GM21515 (cell line): ENCODE results near the gene ADARB1.

Experiments
- ATAC-seq: cut with Tn5 transposase; IDR thresholded peaks from one replicate; pipeline ENCODE4 v1.9.1; 2021; ENCODE audit not compliant: unreplicated experiment

Gene ADARB1

DNA sequence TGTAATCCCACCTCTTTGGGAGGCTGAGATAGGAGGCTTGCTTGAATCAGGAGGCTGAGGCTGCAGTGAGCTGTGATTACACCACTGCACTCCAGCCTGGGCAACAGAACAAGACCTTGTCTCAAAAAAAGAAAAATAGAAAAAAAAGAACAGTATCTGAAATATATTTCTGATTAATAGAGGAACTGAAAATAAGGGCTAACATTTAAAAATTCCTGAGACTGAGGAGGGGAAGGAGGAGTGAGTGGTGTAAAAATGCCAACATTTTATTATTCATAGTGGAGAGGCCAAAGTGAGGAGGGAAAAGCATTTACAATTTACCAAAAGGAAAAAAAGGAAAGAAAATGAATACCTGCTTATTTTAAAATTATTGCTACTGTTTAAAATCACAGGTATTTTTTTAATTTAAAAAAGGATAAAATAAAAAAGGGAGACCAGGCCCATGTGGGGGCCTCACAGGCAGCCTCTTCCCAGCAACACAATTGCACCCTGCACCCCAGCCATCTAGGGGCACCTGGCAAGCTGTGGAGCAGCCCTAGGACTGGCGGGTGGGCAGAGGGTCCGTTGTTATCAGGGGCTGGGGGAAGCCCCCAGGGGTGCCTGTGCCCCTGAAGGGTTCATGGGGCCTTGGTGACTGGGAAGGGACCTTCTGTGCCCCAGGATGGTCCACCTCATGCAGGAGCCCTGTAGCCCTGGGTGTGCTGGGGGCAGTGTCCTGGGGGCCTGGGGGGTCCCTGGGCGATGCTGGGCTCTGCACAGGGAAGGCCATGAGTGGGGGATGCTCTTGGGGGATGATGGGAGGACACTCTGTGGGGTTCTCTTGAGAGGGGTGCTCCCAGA lies 34.8 kb upstream of the ADARB1 start:
- ATAC-seq, result no peak

DNA sequence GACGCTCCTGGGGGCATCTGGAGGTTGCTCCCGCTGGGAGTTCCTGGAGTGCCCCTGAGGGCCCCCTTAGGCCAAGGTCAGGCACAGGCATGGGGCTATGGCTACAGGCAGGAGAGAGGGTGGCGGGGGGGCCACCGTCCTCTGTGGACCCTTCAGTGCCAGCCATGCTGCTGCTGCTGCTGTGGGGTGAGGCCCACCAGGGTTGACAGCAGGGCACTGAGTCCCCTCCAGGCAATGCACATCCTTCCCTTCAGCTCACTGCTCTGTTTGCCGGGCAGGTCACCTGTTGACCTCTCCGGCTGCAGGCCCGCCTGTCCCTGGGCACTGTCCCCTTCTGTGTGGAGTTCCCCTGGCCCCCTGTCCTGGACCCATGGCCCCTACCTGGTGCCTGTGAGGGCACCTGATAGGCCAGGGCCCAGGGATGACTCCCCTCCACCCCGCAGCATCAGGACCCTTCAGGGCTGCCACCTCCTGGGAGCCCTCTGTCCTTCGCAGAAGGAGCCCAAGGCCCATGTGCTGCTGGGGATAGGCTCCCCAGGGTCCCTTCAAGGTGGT lies 34.1 kb upstream of the ADARB1 start:
- ATAC-seq, result no peak

DNA sequence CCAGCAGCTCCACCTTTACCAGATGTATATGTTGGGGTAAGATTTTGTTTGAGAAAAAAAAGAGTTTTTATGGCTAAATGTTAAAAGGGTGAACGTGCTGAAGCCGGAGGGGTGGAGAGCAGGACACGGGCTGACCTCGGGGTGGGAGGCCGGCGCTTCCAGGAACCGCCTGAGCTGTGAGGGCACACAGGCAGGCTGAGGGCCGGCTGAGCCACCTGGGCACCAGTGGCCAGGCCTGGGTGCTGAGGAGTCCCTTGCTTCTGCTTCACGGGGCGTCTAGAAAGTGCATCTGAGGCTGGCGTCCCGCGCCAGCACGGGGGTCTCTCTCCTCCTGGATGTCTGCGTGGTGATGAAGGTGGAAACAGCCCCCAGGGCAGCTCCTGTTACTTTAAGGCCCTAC lies 33.6 kb upstream of the ADARB1 start:
- ATAC-seq, result no peak

DNA sequence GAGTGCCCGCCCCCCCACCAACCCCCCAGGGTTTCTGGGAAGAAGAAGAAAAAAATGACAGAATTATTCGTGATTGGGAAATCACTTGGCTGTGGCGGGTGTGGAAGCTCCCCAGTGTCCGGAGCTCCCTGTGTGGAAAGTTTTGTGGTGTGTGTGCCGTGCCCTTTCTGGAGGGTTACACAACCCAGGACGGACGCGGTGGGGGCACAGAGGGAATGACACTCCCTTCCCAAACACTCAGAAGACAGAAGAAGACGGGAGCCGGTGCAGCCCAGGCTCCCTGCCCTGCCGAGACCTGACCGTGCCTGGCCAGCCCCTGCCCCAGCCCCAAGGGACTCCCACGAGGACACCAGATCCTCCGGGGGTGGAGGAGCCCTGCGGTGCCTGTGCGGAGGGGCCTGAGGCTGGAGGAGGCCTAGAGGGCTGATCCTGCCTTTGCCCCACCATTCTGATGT lies 33.0 kb upstream of the ADARB1 start:
- no peak for ATAC-seq

DNA sequence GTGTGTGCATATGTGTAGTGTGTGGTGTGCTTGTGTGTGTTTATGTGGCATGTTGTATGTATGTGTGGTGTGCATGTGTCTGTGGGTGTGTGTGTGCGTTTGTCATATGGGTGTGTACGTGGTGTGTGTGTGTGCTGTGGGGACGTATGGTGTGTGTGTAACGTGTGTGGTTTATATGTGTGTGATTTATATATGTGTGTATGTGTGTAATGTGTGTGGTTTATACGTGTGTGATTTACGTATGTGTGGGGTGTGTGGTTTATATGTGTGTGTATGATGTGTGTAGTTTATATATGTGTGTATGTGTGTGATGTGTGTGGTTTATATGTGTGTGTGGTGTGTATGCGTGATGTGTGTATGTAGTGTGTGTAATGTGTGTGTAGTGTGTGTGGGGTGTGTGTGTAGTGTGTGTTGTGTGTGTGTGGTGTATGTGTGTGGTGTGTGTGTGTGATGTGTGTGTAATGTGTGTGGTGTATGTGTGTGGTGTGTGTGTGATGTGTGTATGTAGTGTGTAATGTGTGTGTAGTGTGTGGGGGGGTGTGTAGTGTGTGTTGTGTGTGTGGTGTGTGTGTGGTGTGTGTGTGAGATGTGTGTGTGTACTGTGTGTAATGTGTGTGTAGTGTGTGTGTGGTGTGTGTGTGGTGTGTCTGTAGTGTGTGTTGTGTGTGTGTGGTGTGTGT lies 32.3 kb upstream of the ADARB1 start:
- no peak for ATAC-seq

DNA sequence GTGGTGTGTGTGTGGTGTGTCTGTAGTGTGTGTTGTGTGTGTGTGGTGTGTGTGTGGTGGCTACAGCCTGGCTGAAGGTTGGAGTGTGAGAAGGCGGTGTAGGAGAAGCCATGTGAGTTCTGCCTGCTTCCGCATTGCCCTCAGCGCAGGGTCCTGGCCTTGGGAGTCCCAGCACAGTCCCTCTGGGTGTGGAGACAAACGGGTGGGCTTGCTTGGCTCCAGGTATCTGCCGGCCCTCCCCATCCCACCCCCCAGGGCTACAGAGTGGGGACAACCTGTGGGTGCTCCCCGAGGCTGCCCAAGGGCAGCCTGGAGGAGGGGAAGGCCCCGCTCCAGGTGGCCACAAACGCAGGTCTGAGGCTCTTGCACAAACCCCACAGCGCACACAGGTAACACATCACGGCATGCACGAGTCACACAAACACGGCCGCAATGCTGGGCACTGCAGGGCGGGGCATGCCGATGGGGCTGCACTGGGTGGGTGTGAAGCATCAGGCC lies 31.7 kb upstream of the ADARB1 start:
- no peak for ATAC-seq

DNA sequence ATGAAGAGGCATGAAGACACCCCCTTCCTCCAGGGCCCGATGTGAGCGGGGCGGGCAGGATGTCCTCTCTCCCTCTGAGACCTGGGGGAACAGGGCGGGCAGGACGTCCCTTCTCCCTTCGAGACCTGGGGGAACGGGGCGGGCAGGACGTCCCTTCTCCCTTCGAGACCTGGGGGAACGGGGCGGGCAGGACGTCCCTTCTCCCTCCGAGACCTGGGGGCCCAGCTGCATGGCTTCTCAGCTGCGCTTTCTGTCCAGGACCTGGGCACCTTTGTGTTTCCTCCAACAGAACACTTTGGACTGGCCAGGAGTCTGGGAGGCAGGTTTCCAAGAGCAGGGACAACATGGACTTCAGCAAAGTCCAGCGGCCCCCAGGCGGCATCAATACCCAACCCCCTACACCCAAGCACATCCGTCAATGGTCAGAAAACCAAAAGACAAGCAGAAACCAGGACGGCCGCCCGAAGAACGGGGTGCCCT lies 30.8 kb upstream of the ADARB1 start:
- no peak for ATAC-seq

DNA sequence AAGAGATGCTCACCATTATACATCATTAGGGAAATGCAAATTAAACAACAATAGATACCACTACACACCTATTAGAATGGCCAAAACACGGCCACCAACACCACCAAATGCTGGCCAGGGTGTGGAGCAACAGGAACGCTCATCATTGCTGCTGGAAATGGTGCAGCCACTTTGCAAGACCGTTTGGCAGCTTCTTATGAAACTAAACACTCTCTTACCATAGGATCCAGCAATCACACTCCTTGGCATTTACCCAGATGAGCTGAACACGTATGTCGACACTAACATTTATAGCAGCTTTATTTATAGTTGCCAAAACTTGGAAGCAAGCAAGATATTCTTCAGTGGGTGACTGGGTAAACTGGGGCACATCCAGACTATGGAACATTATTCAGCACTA lies 28.9 kb upstream of the ADARB1 start:
- no peak for ATAC-seq

DNA sequence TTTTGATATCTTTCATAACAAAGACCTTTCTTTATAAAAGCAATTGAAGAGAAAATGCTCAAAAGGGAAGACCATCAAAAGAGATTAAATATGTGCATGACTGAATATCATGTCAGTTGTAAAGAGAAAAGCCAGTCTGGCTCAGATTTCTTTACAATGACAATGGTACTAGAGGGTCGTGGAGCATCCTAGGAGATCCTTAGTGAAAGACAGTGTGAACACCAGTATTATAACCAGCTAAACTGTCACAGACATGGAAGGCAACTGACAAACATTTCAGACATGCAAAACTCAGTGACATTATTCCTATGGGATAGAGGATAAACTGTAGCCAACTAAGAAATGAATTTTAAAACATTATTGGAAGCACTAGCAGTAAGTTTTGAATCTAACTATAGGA lies 27.1 kb upstream of the ADARB1 start:
- ATAC-seq, result no peak

DNA sequence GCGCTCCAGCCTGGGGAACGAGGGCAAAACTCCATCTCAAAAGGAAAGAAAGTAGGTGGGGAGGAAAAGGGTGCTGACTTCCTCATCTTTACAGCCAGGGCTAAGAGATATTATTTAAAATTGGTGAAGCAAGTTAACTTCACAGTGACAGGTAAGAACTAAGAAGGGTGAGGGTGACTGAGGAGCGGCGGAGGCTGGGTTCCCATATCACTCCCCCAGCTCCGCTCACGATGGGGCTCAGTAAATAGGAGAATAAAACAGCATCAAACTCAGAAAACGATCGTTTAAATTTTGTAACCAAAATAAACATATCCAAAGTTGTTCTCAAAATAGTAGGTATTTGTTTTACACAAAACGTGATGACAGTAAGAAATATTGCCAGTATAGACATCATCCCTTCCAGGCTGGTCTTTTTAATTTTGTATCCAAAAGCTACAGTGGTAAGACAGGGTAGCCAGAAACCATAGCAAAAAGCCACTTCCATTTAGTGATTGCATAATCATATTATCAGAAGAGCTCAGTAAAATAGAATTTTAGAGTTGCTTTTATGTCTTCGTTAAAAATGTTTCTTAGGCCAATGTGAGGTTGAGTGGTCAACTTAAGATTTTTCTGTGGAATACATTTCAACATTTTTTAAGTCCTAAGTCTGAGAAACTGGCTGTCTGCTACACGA lies 26.2 kb upstream of the ADARB1 start:
- no peak for ATAC-seq

DNA sequence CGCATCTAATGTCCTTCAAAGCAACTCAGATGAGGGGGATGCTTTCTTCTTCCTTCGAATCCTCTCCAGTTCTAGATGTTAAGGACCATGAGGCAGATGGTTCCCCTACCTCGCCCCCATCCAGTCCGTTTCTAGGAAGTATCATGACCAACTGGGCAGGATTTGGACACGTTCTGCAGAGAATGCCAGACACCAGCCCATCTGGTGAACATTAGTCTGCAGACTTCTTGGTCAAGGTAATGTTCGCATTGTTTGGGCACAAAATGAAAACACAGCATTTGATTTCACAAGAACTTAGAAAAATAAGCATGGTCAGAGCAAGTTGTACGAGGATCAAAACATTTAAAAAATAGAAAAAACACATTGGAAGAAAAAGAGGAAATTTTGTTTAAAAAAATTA lies 25.4 kb upstream of the ADARB1 start:
- no peak for ATAC-seq

DNA sequence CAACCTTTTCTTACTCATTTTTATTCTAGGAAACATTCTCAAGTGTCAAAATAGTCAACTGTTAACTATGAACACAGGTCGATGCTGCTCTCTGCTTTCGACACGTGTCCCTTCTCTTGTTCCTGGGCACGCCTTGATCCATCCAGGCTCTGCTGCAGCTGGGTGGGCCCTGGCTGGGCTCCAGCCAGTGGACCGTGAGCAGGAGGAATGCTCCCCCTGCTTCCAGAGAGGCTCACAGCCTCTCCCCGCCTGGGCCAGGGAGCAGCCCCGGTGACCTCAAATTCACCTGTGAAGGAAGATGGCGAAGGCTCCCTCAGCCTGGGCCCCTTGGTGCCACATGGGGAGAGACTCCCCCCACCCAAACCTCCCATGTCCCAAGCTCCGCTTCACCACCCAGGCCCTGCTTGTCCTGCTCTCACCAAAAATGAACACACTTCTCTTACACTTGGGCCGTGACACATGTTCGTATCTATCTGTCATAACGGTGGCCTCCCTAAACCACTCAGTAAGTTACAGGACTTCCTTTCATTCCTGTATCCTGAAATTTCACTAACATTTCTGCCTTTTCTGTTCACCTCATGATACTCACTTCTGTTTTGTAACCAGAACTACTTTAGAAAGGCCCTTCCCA lies 24.6 kb upstream of the ADARB1 start:
- no peak for ATAC-seq

DNA sequence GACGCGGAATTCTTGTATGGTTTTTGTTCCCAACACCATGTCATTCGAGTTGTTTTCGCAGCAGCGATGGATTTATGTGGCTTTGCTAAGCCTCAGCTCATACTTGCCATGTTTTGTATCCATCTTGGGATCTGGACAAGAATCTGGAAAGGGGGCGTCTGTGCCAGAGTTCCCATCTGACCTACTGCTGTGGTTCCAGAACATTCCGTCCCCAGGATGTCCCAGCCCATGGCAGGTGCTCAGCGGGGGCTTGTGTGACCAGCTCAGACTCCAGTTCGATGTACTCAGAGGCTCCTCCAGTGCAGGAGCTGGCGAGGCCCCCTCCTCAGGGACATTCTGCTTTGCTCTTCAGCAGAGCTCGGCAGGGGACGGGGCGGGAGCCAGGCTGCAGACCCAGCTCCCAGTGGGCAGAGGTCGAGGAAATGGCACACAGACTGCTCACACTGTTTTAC lies 24.0 kb upstream of the ADARB1 start:
- no peak for ATAC-seq

DNA sequence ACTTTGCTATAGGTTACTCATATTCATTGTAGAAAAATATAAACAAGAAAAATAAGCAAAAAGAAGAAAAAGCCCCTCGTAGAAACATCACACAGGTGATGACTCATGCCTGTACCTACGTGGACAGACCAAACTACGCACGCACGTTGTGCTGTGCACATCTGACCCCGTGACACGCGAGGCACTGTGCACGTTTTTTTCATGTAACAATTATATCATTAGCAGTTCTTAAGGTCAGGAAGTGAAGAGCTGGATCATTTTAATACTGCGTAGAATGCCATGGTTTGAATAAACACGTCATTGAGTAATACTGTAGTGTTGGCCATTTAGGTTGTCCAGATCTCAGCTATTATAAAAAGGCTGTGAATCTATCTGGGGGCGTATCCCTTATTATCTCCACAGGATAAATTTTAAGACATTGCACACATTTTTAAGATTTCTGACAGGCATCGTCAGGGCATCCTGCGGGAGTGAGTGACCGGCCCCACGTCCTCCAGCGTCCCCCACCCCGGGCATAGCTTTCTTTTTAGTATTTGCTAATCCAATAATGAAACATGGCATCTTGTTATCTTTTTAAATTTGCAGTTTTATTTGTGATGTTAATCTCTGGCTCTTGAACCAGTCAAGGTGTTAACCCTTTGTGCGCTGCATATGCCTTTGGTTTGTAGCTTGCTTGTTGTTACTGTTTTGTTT lies 23.4 kb upstream of the ADARB1 start:
- no peak for ATAC-seq

DNA sequence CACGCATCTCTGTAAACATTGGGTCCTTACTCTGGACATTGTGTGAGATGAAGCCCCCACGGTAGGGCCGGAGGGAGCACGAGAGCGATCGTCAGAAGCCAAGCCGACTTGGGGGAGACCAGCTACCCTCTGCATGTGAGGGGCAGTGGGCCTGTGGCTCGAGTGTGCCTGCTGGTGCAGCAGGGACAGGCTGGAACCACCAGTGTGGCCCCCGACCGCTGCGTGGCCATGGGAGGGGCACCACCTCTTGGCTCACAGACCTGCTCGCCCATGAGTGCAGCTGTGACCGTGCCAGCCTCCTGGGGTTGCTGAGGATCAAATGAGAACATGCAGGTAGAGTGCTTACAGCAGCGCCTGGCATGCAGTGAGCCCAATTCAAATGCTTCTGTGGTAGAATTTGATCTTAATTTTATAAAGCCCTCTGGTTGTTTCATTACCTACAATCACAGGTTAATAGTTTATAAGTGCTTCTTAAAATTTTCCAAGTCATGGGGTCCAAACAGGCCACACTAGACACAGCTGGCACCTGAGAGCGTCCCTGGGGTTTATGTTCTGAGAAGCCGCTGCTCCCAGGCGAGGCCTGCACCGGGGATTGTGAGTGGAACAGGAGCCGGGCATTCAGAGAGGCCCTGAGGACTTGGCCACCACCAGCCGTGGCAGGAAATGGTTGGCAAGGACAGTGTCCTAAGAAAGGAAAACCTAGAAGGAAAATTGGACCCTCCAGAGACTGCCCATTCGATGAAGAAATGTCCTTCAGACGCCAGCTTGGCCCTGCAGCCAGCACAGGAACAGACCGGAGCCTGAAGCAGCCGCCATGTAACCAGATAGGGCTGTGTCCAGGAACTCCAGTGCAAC lies 22.6 kb upstream of the ADARB1 start:
- ATAC-seq, result no peak

DNA sequence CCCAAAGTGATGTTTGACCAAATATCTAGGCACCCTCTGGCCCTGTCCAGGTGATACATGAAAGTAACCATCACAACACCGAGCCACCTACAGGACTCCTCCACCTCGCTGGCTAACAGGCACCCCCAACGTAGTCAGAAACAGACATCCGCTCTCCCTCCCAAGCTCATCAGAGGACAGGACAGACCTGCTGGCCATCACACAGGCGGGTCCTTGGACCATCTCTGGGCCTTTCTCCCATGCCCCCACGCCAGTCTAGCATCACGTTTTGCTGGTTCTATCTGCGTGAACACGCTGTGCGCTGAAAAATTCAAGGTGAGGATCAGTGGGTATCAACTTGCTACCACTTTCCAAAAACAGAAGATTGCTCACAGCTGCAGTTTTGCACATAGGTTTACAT lies 21.4 kb upstream of the ADARB1 start:
- ATAC-seq, result no peak

DNA sequence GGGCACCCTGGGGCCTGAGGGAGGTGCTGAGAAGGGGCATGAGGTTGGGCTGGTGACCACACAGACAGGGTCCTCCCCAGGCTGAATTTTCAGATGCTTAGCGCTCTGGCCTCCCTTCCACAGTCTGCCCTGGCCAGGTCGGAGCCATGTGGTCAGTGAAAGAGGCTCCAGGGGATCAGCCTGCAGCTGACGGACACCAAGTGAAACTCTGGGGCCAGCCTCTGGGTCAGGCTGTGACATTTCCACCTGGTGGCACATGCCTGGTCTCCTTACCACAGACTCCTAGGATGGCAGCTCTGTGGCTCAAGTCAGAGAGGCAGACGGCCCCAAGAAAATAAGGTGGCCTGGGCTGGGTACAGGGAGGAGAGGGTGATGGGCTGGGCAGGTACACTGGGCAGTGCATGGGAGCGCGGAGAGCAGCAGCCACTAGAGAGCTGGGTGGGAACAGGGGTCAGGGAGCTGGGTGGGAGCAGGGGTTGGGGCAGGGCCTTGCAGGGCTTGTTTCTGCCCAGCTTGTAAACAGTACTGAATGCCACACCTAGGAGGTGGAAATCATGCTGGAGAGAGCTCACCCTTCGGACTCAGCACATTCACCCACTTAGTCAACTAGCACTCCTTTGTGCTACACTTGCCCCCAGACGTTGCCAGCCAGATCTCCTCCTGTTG lies 20.7 kb upstream of the ADARB1 start:
- ATAC-seq, result no peak

DNA sequence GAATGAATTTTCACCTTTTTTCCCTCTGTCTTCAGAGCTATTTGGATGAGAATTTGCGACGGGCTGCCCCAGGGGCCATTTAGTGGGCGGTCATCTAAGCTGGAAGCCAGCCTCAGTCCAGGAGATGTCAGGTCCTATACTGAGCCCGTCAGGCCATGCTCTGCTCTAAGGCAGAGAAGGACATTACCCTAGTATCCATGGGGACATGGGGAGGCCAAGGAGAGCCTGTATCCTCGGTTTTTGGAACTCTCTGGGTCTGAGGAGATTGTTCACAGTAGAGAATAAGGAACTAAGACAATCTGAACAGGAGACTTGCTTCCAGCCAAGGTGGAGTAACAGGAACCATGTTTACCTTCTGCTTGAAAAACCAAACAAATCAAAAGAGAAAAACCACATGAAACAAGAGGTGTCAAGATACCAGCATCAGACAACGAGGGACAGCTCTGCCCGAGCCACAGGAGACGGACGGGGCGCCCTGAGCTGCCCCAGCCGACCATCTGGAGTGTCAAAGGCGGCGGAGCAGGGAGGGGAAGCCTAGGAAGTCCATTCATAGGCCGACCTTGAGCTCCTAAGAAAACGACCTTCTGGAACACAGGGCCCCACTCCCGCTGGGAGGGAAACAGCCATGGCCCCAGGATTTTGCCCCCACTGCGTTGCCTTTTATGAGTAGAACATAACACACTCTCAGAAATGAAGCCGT lies 20.0 kb upstream of the ADARB1 start:
- no peak for ATAC-seq
